K562 (cell line): ENCODE data around the gene POLR2A. TPM values are rescaled to one million over a fixed set of nuclear protein-coding genes. Genes with fewer than 3 reads are reported as not detected.

ENCODE experiments used
- ATAC-seq: fragments of 200-7000 bp; cut with Tn5 transposase; 3 replicates; pipeline ENCODE4 v1.9.1; 2020; ENCODE audit warnings: moderate library complexity
- BruUV-seq: library from RNA; stranded (reverse); fragments of 400-500 nt; replicated peaks from 2 replicates; lab custom pipeline; 2021; lab: Mats Ljungman, UMichigan
- CTCF ChIA-PET: fragments of 300-600 bp; formaldehyde crosslinking; extraction: SDS; loops from one replicate; lab custom pipeline; 2021; ENCODE audit warnings: low intra/inter-chr PET ratio; lab: Yijun Ruan, JAX
- POLR2A ChIA-PET: fragments of 300-600, 350-650 bp; sonication (Branson Sonifier 250); formaldehyde crosslinking; extraction: SDS; loops from one replicate; lab custom pipeline; 2021; ENCODE audit warnings: antibody characterized with exemption, inconsistent platforms; lab: Yijun Ruan, JAX
- DNase-seq, 4 experiments: peaks; one replicate each; pipeline versions ENCODE4 v3.0.0 to v3.0.0-alpha.2; 2011 to 2018; ENCODE audit warnings: low spot score in 3 of 4, mixed read lengths in 3 of 4; ENCODE audit errors: extremely low read depth in 1 of 4
- FAIRE-seq: peaks from 2 replicates; lab custom pipeline; 2011; peaks lifted over from hg19 to GRCh38; lab: Jason Lieb, UNC
- H2AFZ ChIP-seq: 2 replicates; pipeline ENCODE4 v1.6.0; 2011; ENCODE audit warnings: low read depth, low read length, control low read depth, inconsistent platforms
- H3K27ac ChIP-seq: fragments of 200-600 bp; 3 replicates; pipeline ENCODE4 v1.8.0; 2011; ENCODE audit warnings: low read depth, mild to moderate bottlenecking, control low read depth, inconsistent platforms, low read length, moderate library complexity, mixed read lengths; ENCODE audit errors: extremely low read depth
- H3K27me3 ChIP-seq, 2 experiments: fragments of 300-600 bp in 1 of 2; 2 replicates in 1 of 2; 3 replicates in 1 of 2; pipeline versions ENCODE4 v1.6.0 to v1.8.0; 2011; ENCODE audit warnings: inconsistent platforms in 2 of 2, low read length in 2 of 2, mild to moderate bottlenecking in 1 of 2, mixed read lengths in 1 of 2, moderate library complexity in 1 of 2; ENCODE audit not compliant: control insufficient read depth in 2 of 2, insufficient read depth in 2 of 2
- H3K36me3 ChIP-seq: fragments of 300-600 bp; 3 replicates; pipeline ENCODE4 v1.8.0; 2011; ENCODE audit warnings: mild to moderate bottlenecking, low read length, inconsistent platforms; ENCODE audit not compliant: control insufficient read depth, insufficient read depth
- H3K4me1 ChIP-seq, 2 experiments: fragments of 200-600 bp in 1 of 2; replicated peaks in 1 of 2; 2 replicates in 1 of 2; 3 replicates in 1 of 2; pipeline versions ENCODE4 v1.5.1 to v1.8.0; 2011; ENCODE audit warnings: inconsistent platforms in 2 of 2, low read length in 2 of 2, mild to moderate bottlenecking in 1 of 2, mixed read lengths in 1 of 2, moderate library complexity in 1 of 2; ENCODE audit not compliant: control insufficient read depth in 2 of 2, insufficient read depth in 2 of 2
- H3K4me2 ChIP-seq: 2 replicates; pipeline ENCODE4 v1.6.1; 2011; ENCODE audit warnings: low read length, control low read depth, inconsistent platforms, mixed read lengths; ENCODE audit not compliant: insufficient read depth
- H3K4me3 ChIP-seq: fragments of 200-600 bp; sonication (generic), shearing (Covaris generic); 2 replicates; pipeline ENCODE4 v1.5.1; 2016; ENCODE audit warnings: control low read depth, inconsistent platforms
- H3K79me2 ChIP-seq: fragments of 200-600 bp; 3 replicates; pipeline ENCODE4 v1.8.0; 2011; ENCODE audit warnings: low read length, inconsistent platforms; ENCODE audit not compliant: control insufficient read depth, insufficient read depth
- H3K9ac ChIP-seq, 2 experiments: 2 replicates each; pipeline versions ENCODE4 v1.6.0 to v1.6.1; 2011; ENCODE audit warnings: low read depth in 2 of 2, low read length in 2 of 2, control low read depth in 1 of 2, inconsistent platforms in 1 of 2, mild to moderate bottlenecking in 1 of 2, mixed read lengths in 1 of 2; ENCODE audit not compliant: insufficient read depth in 1 of 2
- H3K9me1 ChIP-seq: one replicate; pipeline ENCODE4 v1.6.0; 2011; ENCODE audit warnings: inconsistent platforms, mild to moderate bottlenecking, low read length, moderate library complexity; ENCODE audit not compliant: control insufficient read depth, insufficient read depth
- H3K9me3 ChIP-seq: replicated peaks from 2 replicates; pipeline ENCODE4 v1.5.1; 2011; ENCODE audit warnings: low read depth, low read length, inconsistent platforms; ENCODE audit not compliant: control insufficient read depth, insufficient read depth
- H4K20me1 ChIP-seq: replicated peaks from 2 replicates; pipeline ENCODE4 v1.6.1; 2011; ENCODE audit warnings: low read length, inconsistent platforms, mixed read lengths; ENCODE audit not compliant: control insufficient read depth, insufficient read depth
- ARHGAP35 ChIP-seq: fragments of 450-650 bp; IDR thresholded peaks from 2 replicates; pipeline ENCODE4 v1.6.1; 2018; ENCODE audit not compliant: partially characterized antibody
- ELF4 ChIP-seq: fragments of 450-650 bp; formaldehyde crosslinking; IDR thresholded peaks from 2 replicates; pipeline ENCODE4 v1.4.0; 2022; ENCODE audit warnings: missing genetic modification characterization
- HMG20B ChIP-seq: fragments of 250-450 bp; sonication (Bioruptor Pico); IDR thresholded peaks from 2 replicates; pipeline ENCODE4 v1.5.0; 2021; ENCODE audit warnings: mild to moderate bottlenecking
- TARDBP ChIP-seq: fragments of 450-650 bp; IDR thresholded peaks from 2 replicates; pipeline ENCODE4 v1.6.1; 2016
- ZNF707 ChIP-seq: fragments of 250-450 bp; sonication (Bioruptor Pico); conservative IDR thresholded peaks from 2 replicates; pipeline ENCODE4 v1.8.0; 2022; ENCODE audit warnings: inconsistent platforms, mild to moderate bottlenecking, moderate library complexity
- WGBS: fragments of 100-300 bp; shearing (Covaris generic); methylation state at CpG from one replicate; pipeline ENCODE4 v1.1.6; 2016; ENCODE audit warnings: low coverage, mixed read lengths; ENCODE audit not compliant: insufficient coverage; ENCODE audit errors: missing lambda C conversion rate; 5-methylcytosine and 5-hydroxymethylcytosine counted together
- in situ Hi-C: fragments of 300-500 bp; cut with MboI; formaldehyde crosslinking; loops from 4 replicates; pipeline ENCODE4 v1.15.0; 2018; ENCODE audit warnings: inconsistent platforms, mixed read lengths
- intact Hi-C: fragments of 100-400 bp; cut with micrococcal nuclease; formaldehyde crosslinking; loops from 2 replicates; pipeline ENCODE4 v1.14.2; 2022
- polyA plus RNA-seq, 8 experiments: library from polyadenylated mRNA; depleted of rRNA in 4 of 8; stranded (reverse) in 5 of 8; unstranded in 3 of 8; fragments of >200 nt; fragmentation: Nextera tagmentation in 2 of 8; fragmentation: Illumina TruSeq in 1 of 8; extraction: Ambion mirVana in 2 of 8; extraction: Trizol in 1 of 8; gene quantifications; 2 replicates each; pipeline versions ENCODE4 v1.2.1 to v1.2.3, GENCODE V29; 2011 to 2014; ENCODE audit warnings: inconsistent platforms in 1 of 8, missing spikeins in 1 of 8
- total RNA-seq, 7 experiments: library from RNA; depleted of rRNA in 6 of 7; stranded (reverse); fragments of >200 nt in 6 of 7; fragmentation: Illumina TruSeq in 2 of 7; extraction: Trizol in 2 of 7; gene quantifications; 2 replicates each; pipeline versions ENCODE4 v1.2.1 to v1.2.3, GENCODE V29; 2011 to 2021; ENCODE audit warnings: low replicate concordance in 1 of 7
- TF ChIP-seq, protein P1 (sequence below): sonication (generic); formaldehyde crosslinking; IDR thresholded peaks from 2 replicates; pipeline ENCODE4 v1.8.1; 2023; ENCODE audit warnings: mild to moderate bottlenecking, missing genetic modification reagents

Gene POLR2A
- total and polyA plus RNA-seq, 9 of the 15 experiments (the other 6 are each of a cell fraction or from before 2014, with no cell fraction given) = 1.3 to 109 (median 12.4) TPM

GRCh38 chr17:7508846-7509245, 24.7 kb downstream of the POLR2A start:
- intact Hi-C loops = no loop called here
- H3K9me1 ChIP-seq = peaks cover 3% of the 10 kb centered on the region
- no peak for TF ChIP-seq HMG20B
- TF ChIP-seq, protein P1, sequence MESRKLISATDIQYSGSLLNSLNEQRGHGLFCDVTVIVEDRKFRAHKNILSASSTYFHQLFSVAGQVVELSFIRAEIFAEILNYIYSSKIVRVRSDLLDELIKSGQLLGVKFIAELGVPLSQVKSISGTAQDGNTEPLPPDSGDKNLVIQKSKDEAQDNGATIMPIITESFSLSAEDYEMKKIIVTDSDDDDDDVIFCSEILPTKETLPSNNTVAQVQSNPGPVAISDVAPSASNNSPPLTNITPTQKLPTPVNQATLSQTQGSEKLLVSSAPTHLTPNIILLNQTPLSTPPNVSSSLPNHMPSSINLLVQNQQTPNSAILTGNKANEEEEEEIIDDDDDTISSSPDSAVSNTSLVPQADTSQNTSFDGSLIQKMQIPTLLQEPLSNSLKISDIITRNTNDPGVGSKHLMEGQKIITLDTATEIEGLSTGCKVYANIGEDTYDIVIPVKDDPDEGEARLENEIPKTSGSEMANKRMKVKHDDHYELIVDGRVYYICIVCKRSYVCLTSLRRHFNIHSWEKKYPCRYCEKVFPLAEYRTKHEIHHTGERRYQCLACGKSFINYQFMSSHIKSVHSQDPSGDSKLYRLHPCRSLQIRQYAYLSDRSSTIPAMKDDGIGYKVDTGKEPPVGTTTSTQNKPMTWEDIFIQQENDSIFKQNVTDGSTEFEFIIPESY = peak; percentile 59
- no peak for TF ChIP-seq TARDBP
- TF ChIP-seq ELF4 (CRISPR knock-in tag) = no peak
- TF ChIP-seq ARHGAP35 = no peak
- no peak for TF ChIP-seq ZNF707 (CRISPR knock-in tag)

More at GRCh38 chr17:7508846-7509245, 24.7 kb downstream of the POLR2A start:
- H4K20me1 ChIP-seq = no peaks in the 10 kb centered on the region
- BruUV-seq = no TSS peak
- 98% methylated on average over 6 of the region's 9 CpGs for WGBS
- DNase-seq = peak in 1 of 4 experiments; percentile 10
- no peaks in the 10 kb centered on the region for H3K9me3 ChIP-seq
- H2AFZ ChIP-seq = no peak overlapping the region
- H3K27ac ChIP-seq = no peak overlapping the region
- in situ Hi-C loops = no loop called here
- no peak for FAIRE-seq
- no peaks in the 10 kb centered on the region for H3K27me3 ChIP-seq
- no peak overlapping the region for H3K4me3 ChIP-seq
- peaks cover 90% of the 10 kb centered on the region for H3K36me3 ChIP-seq
- CTCF ChIA-PET = no interaction called here
- no peak overlapping the region for H3K4me2 ChIP-seq
- H3K79me2 ChIP-seq = no peaks in the 10 kb centered on the region
- ATAC-seq = no peak
- H3K9ac ChIP-seq = peak overlapping the region in 1 of 2 experiments; percentile 36; a peak in 2 of 4 replicates
- no peaks in the 10 kb centered on the region; a peak in 1 of 5 replicates for H3K4me1 ChIP-seq
- POLR2A ChIA-PET = interaction anchor here (0.6 to 2.3 kb wide), 5 partner anchors 15 to 177 kb away, joined by 3 to 18 read pairs (median 3); no protein-coding TSS in a partner anchor
